Suprapubic skin (tissue), 3 donors: Measurements from ENCODE around the gene BDH1.

Source experiments
- EP300 ChIP-seq: sonication (generic); formaldehyde crosslinking; IDR thresholded peaks from one replicate; pipeline ENCODE4 v1.6.1; 2017; ENCODE audit warnings: antibody characterized with exemption
- TF ChIP-seq, protein P1 (sequence below), 2 donors: fragments of 200-600 bp in 1 of 2; fragments of 450-650 bp in 1 of 2; sonication (generic) in 1 of 2; IDR thresholded peaks; one replicate each; pipeline ENCODE4 v1.5.1; 2016 to 2019; ENCODE audit warnings: antibody characterized with exemption in 2 of 2, mild to moderate bottlenecking in 1 of 2, moderate library complexity in 1 of 2

DNA sequence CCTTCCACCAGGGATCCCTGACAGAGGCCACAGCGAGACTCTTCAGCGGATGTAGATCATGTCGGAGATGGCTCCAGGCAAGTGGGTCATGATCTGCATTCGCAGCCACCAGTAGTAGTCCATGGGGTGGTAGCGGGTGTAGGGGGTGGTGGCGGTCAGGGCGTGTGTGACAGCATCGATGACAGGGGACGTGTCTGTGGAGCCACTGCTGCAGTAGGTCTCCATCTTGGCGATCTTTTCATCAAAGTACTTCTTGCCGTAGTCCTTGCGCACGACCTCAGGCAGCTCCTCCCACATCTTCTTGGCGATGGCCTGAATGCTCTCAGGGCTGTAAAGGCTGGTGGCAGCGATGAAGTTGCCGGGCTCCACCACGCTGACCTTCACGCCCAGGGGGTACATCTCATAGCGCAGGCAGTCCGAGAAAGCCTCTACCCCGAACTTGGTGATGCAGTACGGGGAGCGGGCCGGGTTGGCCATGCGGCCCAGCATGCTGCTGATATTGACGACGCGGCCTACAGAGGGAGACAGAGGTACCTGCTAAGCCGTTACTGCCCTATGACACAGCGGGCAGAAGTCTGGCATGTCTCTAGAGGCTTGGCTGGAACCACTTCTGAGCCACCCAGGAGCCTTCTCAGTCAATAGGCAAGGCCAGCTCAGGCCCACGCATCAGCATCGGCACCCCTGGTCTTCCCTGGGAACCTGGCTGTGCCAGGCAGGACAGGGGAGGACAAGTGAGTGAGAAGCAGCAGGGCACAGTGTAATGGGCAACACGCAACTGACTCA, 43.7 kb downstream of the BDH1 start:
- no peak for TF ChIP-seq EP300
- TF ChIP-seq, protein P1, sequence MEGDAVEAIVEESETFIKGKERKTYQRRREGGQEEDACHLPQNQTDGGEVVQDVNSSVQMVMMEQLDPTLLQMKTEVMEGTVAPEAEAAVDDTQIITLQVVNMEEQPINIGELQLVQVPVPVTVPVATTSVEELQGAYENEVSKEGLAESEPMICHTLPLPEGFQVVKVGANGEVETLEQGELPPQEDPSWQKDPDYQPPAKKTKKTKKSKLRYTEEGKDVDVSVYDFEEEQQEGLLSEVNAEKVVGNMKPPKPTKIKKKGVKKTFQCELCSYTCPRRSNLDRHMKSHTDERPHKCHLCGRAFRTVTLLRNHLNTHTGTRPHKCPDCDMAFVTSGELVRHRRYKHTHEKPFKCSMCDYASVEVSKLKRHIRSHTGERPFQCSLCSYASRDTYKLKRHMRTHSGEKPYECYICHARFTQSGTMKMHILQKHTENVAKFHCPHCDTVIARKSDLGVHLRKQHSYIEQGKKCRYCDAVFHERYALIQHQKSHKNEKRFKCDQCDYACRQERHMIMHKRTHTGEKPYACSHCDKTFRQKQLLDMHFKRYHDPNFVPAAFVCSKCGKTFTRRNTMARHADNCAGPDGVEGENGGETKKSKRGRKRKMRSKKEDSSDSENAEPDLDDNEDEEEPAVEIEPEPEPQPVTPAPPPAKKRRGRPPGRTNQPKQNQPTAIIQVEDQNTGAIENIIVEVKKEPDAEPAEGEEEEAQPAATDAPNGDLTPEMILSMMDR (IDR thresholded peaks at IDR 0.05), result no peak
